Measurements from ENCODE around the gene USP25.

USP25 gene

GRCh38 chr21:15774590-15774989 is 44.8 kb downstream of the USP25 start:
- POLR2A ChIA-PET: no interaction called here
- TF ChIP-seq CTCF (IDR thresholded peaks at IDR 0.05; ENCODE audit: control extremely low read depth, extremely low read depth, low read depth, missing control alignments): no peak
- DNase-seq (ENCODE audit: extremely low spot score): no peak
- CTCF ChIA-PET: interaction anchor here (1.2 to 1.6 kb wide), 2 partner anchors 10 to 11 kb away, joined by 3 to 4 read pairs; no protein-coding TSS in a partner anchor

GRCh38 chr21:15775291-15775690 is 45.5 kb downstream of the USP25 start:
- DNase-seq (ENCODE audit: extremely low spot score): no peak

DNA sequence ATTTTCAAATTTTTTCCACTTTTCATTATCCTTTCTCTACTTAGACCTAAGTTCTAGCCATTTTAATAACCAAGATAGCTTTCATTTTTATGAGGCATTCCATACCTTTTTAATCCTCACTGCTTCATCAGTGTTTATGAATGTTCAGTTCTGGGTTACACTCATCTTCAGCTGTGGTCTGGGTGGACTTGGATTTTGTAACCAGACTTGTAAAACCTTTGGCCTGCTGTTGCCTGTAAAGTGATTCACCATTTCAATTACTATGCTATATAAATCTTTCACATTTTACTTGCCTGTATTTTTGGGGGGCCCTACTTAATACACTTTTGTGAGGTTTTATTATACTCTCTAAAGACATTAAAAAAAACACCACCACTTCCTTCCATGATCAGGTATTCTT is 46.2 kb downstream of the USP25 start:
- CTCF ChIA-PET: interaction anchor here (1.1 kb wide), 1 partner anchor 73 kb away, joined by 4 read pairs; no protein-coding TSS in a partner anchor
- TF ChIP-seq CTCF (IDR thresholded peaks at IDR 0.05; ENCODE audit: control extremely low read depth, extremely low read depth, low read depth, missing control alignments): no peak
- POLR2A ChIA-PET: no interaction called here
- DNase-seq (ENCODE audit: extremely low spot score): no peak

More at GRCh38 chr21:15775291-15775690, 45.5 kb downstream of the USP25 start:
- ChIA-PET CTCF (interaction anchor here (1.1 kb wide), 1 partner anchor 74 kb away, joined by 4 read pairs; no protein-coding TSS in a partner anchor), POLR2A (no interaction called here)
- no peak for TF ChIP-seq CTCF (IDR thresholded peaks at IDR 0.05; ENCODE audit: control extremely low read depth, extremely low read depth, low read depth, missing control alignments)

- no peak for TF ChIP-seq CTCF (IDR thresholded peaks at IDR 0.05; ENCODE audit: control extremely low read depth, extremely low read depth, low read depth, missing control alignments)
- no peak for DNase-seq (ENCODE audit: extremely low spot score)
- ChIA-PET CTCF (no interaction called here), POLR2A (no interaction called here)
These were observed 47.0 kb downstream of the USP25 start for GRCh38 chr21:15776818-15777217.

DNA sequence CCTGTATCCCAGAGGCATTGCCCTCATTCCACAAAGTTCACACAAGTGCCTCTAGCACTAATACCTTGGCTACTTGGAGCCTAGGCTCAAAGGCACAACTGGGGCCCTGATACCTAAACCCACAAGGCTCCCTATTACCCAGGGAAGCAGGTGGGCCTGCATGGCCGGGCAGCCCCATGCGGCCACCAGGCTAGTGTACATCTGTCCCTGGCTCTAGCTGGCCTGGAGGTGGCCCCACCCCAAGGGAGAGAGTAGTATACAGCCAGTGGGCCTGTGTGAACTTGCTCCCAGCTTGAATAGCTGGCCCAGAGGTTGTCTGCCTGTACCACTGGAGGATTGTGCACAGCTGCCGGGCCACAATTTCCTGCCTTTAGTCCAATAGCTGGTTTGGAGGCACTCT is 52.2 kb downstream of the USP25 start:
- CTCF ChIA-PET: interaction anchor here (1.3 to 2.6 kb wide), 2 partner anchors 10 to 18 kb away, joined by 3 to 13 read pairs; no protein-coding TSS in a partner anchor
- no peak for TF ChIP-seq CTCF (IDR thresholded peaks at IDR 0.05; ENCODE audit: control extremely low read depth, extremely low read depth, low read depth, missing control alignments)

DNA sequence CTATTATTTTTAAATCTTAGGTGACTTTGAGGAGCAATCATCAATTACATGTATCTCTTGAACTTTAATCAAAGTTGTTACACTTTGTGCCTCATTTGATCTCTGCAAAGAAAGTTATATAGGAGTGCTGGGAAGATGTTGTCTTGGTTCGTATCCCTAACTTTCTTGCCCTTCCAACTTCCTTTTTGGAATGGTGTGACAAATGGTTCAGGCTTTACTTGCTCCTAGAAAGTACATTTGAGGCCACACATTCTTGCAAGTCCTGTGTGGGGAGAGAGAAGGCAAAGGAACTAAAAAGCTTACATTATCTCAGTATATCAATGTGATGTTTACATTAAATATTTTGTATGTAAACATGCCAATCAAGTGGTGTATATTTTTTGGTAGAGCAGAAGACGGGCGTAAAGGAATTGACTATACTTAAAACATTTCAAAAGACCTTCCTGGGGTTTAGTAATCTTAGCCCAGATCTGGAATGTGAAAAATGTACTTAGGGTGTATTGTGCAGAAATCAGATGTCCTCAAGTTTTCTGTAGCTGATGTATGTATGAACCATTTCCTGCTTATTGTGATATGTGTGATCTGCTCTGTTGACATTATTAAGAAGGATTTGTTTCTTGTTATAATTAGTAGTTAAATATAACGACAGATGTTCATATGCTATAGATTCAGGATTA is 59.2 kb downstream of the USP25 start:
- no peak for TF ChIP-seq CTCF (IDR thresholded peaks at IDR 0.05; ENCODE audit: control extremely low read depth, extremely low read depth, low read depth, missing control alignments)
- no peak for DNase-seq (ENCODE audit: extremely low spot score)
- CTCF ChIA-PET: no interaction called here
- POLR2A ChIA-PET: no interaction called here

More for the DNA sequence above, 52.2 kb downstream of the USP25 start:
- POLR2A ChIA-PET: no interaction called here
- DNase-seq (ENCODE audit: extremely low spot score): no peak
